ENCODE data around the gene PLCZ1. TPM values are rescaled to one million over a fixed set of nuclear protein-coding genes. Genes with fewer than 3 reads are reported as not detected.

Gene PLCZ1
- total RNA-seq, 2 experiments from 2014 or later, result not detected

GRCh38 chr12:18716236-18716635 is 21.6 kb downstream of the PLCZ1 start:
- ATAC-seq (ENCODE audit: poor library complexity), result no peak
- Histone ChIP-seq H3K27me3 (ENCODE audit: control insufficient read depth in 1 of 2, insufficient read depth in 2 of 2, low read length in 2 of 2) (no peaks in the 10 kb centered on the region), H3K4me3 (ENCODE audit: low read length) (no peak overlapping the region), H3K9me3 (ENCODE audit: control insufficient read depth in 1 of 2, insufficient read depth in 1 of 2, low read length in 2 of 2) (no peaks in the 10 kb centered on the region), H3K27ac (ENCODE audit: low read depth in 1 of 2, low read length in 2 of 2) (no peak overlapping the region), H3K36me3 (ENCODE audit: insufficient read depth, low read length) (no peaks in the 10 kb centered on the region), H3K4me1 (ENCODE audit: insufficient read depth, low read length) (no peaks in the 10 kb centered on the region)
- Mint-ChIP-seq H3K36me3 (ENCODE audit: low read depth) (no peaks in the 10 kb centered on the region), H3K4me3 (no peak overlapping the region), H3K9me3 (peaks cover 4% of the 10 kb centered on the region), H3K27ac (no peak overlapping the region), H3K4me1 (ENCODE audit: low read depth) (no peaks in the 10 kb centered on the region), H3K27me3 (no peaks in the 10 kb centered on the region)
- no peak for DNase-seq
- ChIA-PET POLR2A (no interaction called here), CTCF (no interaction called here)
- intact Hi-C loops (cut with DNase I, micrococcal nuclease), result no loop called here
- TF ChIP-seq CTCF (IDR thresholded peaks at IDR 0.05), result no peak

DNA sequence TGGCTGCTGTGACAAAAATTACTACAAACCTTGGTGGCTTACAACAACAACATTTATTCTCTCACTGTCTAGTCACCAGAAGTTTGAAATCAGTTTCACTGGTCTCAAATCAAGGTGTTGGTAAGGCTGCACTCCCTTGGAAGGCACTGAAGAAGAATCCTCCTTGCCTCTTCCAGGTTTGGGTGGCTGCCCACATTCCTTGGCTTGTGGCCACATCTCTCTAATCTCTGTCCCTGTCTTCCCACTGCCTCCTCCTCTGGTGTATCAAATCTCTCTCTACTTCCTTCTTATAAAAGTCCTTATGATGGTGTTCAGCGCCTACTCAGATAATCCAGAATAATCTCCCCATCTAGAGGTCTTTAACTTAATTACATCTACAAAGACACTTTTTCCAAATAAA is 31.0 kb downstream of the PLCZ1 start:
- H3K9me3 Mint-ChIP-seq, result peaks cover 15% of the 10 kb centered on the region
- no peak overlapping the region for H3K27ac Mint-ChIP-seq
- no peak overlapping the region for H3K27ac ChIP-seq (ENCODE audit: low read depth in 1 of 2, low read length in 2 of 2)
- DNase-seq (no peak), ATAC-seq (ENCODE audit: poor library complexity) (no peak)
- no peaks in the 10 kb centered on the region for H3K27me3 Mint-ChIP-seq
- H3K36me3 ChIP-seq (ENCODE audit: insufficient read depth, low read length), result no peaks in the 10 kb centered on the region
- H3K4me3 ChIP-seq (ENCODE audit: low read length), result no peak overlapping the region
- POLR2A ChIA-PET, result no interaction called here
- H3K36me3 Mint-ChIP-seq (ENCODE audit: low read depth), result no peaks in the 10 kb centered on the region
- H3K27me3 ChIP-seq (ENCODE audit: control insufficient read depth in 1 of 2, insufficient read depth in 2 of 2, low read length in 2 of 2), result no peaks in the 10 kb centered on the region
- H3K9me3 ChIP-seq (ENCODE audit: control insufficient read depth in 1 of 2, insufficient read depth in 1 of 2, low read length in 2 of 2), result peaks cover 0 to 8% of the 10 kb centered on the region in 2 experiments
- intact Hi-C loops (cut with DNase I, micrococcal nuclease), result no loop called here
- no peak for TF ChIP-seq CTCF (IDR thresholded peaks at IDR 0.05)
- H3K4me1 Mint-ChIP-seq (ENCODE audit: low read depth), result no peaks in the 10 kb centered on the region
- CTCF ChIA-PET, result no interaction called here
- no peak overlapping the region for H3K4me3 Mint-ChIP-seq
- no peaks in the 10 kb centered on the region for H3K4me1 ChIP-seq (ENCODE audit: insufficient read depth, low read length)

GRCh38 chr12:18703911-18704310 is 33.9 kb downstream of the PLCZ1 start:
- no peak overlapping the region for H3K27ac Mint-ChIP-seq
- ATAC-seq (ENCODE audit: poor library complexity), result no peak
- no peaks in the 10 kb centered on the region for H3K36me3 Mint-ChIP-seq (ENCODE audit: low read depth)
- no peaks in the 10 kb centered on the region for H3K27me3 ChIP-seq (ENCODE audit: control insufficient read depth in 1 of 2, insufficient read depth in 2 of 2, low read length in 2 of 2)
- no peak for TF ChIP-seq CTCF (IDR thresholded peaks at IDR 0.05)
- no peaks in the 10 kb centered on the region for H3K4me1 Mint-ChIP-seq (ENCODE audit: low read depth)
- H3K36me3 ChIP-seq (ENCODE audit: insufficient read depth, low read length), result no peaks in the 10 kb centered on the region
- DNase-seq, result no peak
- CTCF ChIA-PET, result no interaction called here
- no peak overlapping the region for H3K27ac ChIP-seq (ENCODE audit: low read depth in 1 of 2, low read length in 2 of 2)
- no peaks in the 10 kb centered on the region for H3K27me3 Mint-ChIP-seq
- no peak overlapping the region for H3K4me3 Mint-ChIP-seq
- intact Hi-C loops (cut with DNase I, micrococcal nuclease), result no loop called here
- no peak overlapping the region for H3K4me3 ChIP-seq (ENCODE audit: low read length)
- no peaks in the 10 kb centered on the region for H3K4me1 ChIP-seq (ENCODE audit: insufficient read depth, low read length)
- POLR2A ChIA-PET, result no interaction called here
- H3K9me3 ChIP-seq (ENCODE audit: control insufficient read depth in 1 of 2, insufficient read depth in 1 of 2, low read length in 2 of 2), result peaks cover 0 to 8% of the 10 kb centered on the region in 2 experiments
- H3K9me3 Mint-ChIP-seq, result peaks cover 12% of the 10 kb centered on the region

All from CD4-positive, alpha-beta T cell (primary cell).